Choroid plexus epithelial cell (primary cell): ENCODE results near the gene ACKR2.

Experiments
- DNase-seq: peaks from one replicate; pipeline ENCODE4 v3.0.0-alpha.2; 2010; ENCODE audit warnings: low read depth
- H3K4me3 ChIP-seq: 2 replicates; pipeline ENCODE4 v1.5.1; 2011; ENCODE audit warnings: low read depth, mild to moderate bottlenecking, control low read depth, low read length, moderate library complexity
- TF ChIP-seq, protein P1 (sequence below): conservative IDR thresholded peaks from 2 replicates; pipeline ENCODE4 v1.5.1; 2011; ENCODE audit warnings: low read depth, mild to moderate bottlenecking, control low read depth, inconsistent platforms, low read length, moderate library complexity

ACKR2 gene

DNA sequence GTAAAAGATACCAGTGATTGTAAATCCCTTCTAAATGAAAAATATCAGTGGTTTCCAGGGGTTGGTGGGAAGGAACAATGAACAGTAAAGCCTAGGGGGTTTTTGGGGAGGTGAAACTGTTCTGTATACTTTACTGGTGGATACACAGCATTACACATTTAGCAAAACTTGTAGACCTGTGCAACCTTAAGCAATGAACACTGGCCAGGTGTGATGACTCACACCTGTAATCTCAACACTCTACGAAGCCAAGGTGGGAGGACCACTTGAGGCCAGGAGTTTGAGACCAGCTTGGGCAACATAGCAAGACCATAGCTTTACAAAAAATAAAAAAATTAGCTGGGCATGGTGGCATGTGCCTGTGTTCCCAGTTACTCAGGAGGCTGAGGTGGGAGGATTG lies 38.0 kb upstream of the ACKR2 start:
- no peak overlapping the region for H3K4me3 ChIP-seq
- TF ChIP-seq, protein P1, sequence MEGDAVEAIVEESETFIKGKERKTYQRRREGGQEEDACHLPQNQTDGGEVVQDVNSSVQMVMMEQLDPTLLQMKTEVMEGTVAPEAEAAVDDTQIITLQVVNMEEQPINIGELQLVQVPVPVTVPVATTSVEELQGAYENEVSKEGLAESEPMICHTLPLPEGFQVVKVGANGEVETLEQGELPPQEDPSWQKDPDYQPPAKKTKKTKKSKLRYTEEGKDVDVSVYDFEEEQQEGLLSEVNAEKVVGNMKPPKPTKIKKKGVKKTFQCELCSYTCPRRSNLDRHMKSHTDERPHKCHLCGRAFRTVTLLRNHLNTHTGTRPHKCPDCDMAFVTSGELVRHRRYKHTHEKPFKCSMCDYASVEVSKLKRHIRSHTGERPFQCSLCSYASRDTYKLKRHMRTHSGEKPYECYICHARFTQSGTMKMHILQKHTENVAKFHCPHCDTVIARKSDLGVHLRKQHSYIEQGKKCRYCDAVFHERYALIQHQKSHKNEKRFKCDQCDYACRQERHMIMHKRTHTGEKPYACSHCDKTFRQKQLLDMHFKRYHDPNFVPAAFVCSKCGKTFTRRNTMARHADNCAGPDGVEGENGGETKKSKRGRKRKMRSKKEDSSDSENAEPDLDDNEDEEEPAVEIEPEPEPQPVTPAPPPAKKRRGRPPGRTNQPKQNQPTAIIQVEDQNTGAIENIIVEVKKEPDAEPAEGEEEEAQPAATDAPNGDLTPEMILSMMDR = no peak
- DNase-seq = no peak

DNA sequence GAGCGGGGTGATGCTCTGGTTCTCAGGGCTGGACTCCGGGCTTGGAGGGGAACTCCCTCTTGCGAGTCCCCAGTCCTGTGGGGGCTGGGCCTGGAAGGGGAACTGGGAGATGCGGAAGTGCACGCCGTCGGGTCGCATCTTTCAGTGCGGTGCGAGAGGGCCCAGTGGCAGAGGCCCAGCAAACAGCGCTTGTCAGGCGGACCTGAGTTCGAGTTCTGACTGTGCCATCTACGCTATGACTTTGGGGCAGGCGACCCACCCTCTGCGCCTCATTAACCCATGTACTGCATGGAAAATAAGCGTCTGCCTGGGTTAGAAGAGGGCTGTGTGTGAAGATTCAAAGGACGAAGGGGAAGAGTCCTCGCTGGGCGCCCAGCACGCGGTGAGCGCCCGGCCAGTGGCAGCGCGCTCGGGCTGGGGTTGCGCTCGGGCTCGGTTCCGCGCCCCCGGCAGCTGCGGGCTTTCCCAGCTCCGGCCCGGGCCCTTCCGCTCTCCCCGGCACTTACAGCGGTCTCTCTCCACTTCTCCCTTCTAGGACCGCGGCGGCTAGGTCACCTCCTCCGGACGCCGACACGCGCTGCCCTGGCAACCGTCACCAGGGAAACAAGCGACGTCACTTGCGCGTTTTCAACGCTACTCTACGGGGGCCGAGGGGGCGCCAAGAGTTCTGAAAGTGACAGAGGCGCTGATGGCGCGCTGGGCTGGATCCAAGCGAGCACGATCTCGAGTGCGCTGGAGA lies 36.4 kb upstream of the ACKR2 start, which contains the start of gene CCDC13:
CCDC13 (minus strand) TSS at position 584 of the 739 bp plus-strand sequence. CDS start 14,908 bp downstream, outside the sequence.
- peak; percentile 91 for DNase-seq
- peak within 1 kb of the TSS; percentile 51 for H3K4me3 ChIP-seq
- TF ChIP-seq, protein P1 = no peak

DNA sequence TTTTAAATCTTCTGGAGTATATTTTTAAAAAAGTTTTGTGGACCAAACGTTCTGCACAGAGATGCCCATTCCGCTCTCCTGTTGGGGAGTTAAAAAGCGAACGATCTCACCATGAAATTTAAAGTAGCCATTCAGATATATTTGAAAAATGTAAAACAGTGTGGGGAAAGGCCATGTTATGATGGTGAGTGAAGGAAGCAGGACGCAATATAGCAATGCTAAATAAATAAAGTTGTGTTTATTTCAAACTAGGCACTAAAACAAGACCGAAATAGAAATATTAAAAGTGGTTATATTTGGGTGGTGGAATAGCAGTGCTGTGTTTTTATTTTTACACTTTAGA lies 35.9 kb upstream of the ACKR2 start:
- H3K4me3 ChIP-seq = peak overlapping the region; percentile 51
- TF ChIP-seq, protein P1 = no peak
- DNase-seq = no peak

DNA sequence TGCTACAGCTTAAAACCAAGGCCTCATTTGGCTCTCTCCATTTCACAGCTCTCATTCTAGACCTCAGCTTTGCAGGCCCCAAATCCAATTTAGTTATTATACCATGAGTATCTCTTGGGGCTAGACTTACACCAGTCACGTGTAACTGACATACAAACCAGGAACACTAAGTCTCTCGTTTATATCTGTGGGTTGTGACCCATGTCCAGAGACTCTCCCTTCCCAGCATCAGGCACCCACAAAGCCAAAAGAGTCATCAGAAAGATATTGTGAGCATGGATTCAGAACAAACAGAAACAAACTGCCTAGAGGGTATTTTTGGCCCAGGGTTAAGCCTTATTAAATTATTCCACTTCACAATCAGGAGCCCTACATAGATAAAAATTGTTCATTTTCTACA lies 30.6 kb upstream of the ACKR2 start:
- peak; percentile 79 for DNase-seq
- H3K4me3 ChIP-seq = no peak overlapping the region
- TF ChIP-seq, protein P1 = no peak

DNA sequence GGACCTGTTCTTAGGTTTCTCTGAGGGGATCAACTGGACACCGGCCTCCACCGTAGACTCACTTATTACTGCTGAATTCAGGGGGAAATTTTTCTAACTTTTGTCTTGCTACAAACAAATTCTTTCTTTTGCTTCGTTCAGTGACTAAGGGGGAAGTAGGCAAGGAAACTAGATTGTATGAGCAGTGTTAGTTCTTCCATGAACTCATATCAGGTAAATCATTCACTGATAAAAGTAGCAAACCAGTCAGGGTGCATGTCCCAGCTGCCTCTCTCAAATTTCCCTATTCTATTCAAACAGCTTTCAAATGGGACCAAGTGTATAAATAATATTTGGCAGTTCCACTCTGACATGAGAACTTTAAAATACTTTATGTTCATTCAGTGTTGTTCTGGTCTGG lies 28.8 kb upstream of the ACKR2 start:
- no peak for DNase-seq
- TF ChIP-seq, protein P1 = no peak
- no peak overlapping the region for H3K4me3 ChIP-seq

DNA sequence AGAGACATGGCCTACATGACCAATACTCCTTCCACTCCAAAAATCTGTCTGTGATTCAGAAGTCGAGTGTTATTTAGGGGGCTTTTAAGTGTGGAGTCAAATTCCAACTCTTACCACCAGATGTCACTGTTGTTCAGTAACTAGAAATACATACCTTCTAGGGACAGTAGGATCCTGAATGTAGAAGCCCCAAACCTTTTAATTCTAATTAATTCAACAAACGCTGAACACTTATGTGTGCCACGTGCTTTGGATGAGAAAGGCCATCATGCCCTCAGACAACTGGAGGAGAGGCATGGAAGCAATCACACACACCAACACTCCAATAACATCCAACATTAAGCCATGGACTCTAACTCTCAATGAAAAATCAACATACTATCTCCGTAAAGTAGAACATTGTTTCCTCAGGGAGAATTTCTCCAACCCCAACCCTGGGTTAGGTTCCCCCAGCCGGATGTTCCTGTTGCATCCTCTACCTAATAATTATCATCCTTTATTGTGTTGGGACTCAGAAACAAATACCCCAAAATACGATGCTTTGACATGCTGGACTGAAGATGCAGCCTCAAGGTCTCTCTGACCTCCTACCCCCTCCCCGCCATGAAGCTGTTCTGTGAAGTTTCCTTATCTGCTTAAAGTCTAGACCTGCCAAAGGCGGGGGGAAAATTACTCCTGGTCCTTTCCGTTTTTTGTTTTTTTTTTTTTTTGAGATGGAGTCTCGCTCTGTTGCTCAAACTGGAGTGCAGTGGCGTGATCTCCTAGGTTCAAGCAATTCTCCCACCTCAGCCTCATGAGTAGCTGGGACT lies 28.1 kb upstream of the ACKR2 start:
- TF ChIP-seq, protein P1 = peak; percentile 65
- H3K4me3 ChIP-seq = no peak overlapping the region
- DNase-seq = peak; percentile 89
